SK-N-SH treated with all-trans-retinoic acid at 6 μM for 48 hours (cell line): ENCODE measurements around the gene DOP1A.

ENCODE experiments used
- CSDC2 ChIP-seq: fragments of 250-450 bp; sonication (Bioruptor Pico); IDR thresholded peaks from 2 replicates; pipeline ENCODE4 v1.5.0; 2020; ENCODE audit warnings: mild to moderate bottlenecking, moderate library complexity
- GLIS3 ChIP-seq: fragments of 250-450 bp; sonication (Bioruptor Pico); IDR thresholded peaks from 2 replicates; pipeline ENCODE4 v1.5.0; 2020; ENCODE audit warnings: mild to moderate bottlenecking, moderate library complexity
- TOX ChIP-seq: fragments of 250-450 bp; sonication (Bioruptor Pico); IDR thresholded peaks from 2 replicates; pipeline ENCODE4 v1.8.0; 2021; ENCODE audit warnings: mild to moderate bottlenecking, moderate library complexity, borderline replicate concordance
- ZC3H10 ChIP-seq: fragments of 250-450 bp; sonication (Bioruptor Pico); IDR thresholded peaks from 2 replicates; pipeline ENCODE4 v1.5.1; 2021; ENCODE audit warnings: mild to moderate bottlenecking, moderate library complexity
- ZFP3 ChIP-seq: fragments of 250-450 bp; sonication (Bioruptor Pico); IDR thresholded peaks from 2 replicates; pipeline ENCODE4 v1.5.0; 2020; ENCODE audit warnings: mild to moderate bottlenecking, moderate library complexity
- ZNF565 ChIP-seq: fragments of 450-650 bp; formaldehyde crosslinking; conservative IDR thresholded peaks from 2 replicates; pipeline ENCODE4 v1.5.0; 2020; ENCODE audit warnings: low read depth, mild to moderate bottlenecking, moderate library complexity
- ZNF70 ChIP-seq: fragments of 450-650 bp; formaldehyde crosslinking; IDR thresholded peaks from 2 replicates; pipeline ENCODE4 v1.5.0; 2020; ENCODE audit warnings: mild to moderate bottlenecking, moderate library complexity
- TF ChIP-seq, protein P1 (sequence below): fragments of 250-450 bp; sonication (Bioruptor Pico); IDR thresholded peaks from 2 replicates; pipeline ENCODE4 v1.8.0; 2020; ENCODE audit warnings: mild to moderate bottlenecking, moderate library complexity, borderline replicate concordance
- TF ChIP-seq, protein P2 (sequence below): fragments of 250-450 bp; sonication (Bioruptor Pico); IDR thresholded peaks from 2 replicates; pipeline ENCODE4 v1.5.0; 2020; ENCODE audit warnings: mild to moderate bottlenecking, moderate library complexity

DNA sequence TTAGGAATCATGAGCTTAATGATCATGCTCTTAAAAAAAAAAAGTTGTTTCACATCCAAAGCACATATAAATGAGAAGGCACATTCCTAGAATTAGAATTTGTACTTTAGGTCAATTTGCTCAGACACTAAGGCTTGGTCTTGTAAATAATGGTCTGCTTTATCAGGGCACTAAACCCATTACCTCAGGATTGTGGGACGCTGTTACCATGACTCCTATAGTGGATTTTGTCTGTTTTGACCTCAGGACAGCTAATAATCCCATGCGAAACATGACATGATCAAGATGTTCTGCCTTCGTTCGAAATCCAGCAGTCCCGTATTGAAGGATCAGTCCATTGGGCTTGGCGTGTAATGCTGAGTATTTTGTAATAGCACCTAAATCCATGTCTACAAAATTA is 123.2 kb downstream of the DOP1A start:
- TF ChIP-seq ZFP3 (CRISPR knock-in tag) (no peak), CSDC2 (CRISPR knock-in tag) (no peak), TOX (no peak), GLIS3 (CRISPR knock-in tag) (no peak), ZC3H10 (CRISPR knock-in tag) (no peak), ZNF70 (no peak), ZNF565 (CRISPR knock-in tag) (no peak)
- TF ChIP-seq, protein P1, sequence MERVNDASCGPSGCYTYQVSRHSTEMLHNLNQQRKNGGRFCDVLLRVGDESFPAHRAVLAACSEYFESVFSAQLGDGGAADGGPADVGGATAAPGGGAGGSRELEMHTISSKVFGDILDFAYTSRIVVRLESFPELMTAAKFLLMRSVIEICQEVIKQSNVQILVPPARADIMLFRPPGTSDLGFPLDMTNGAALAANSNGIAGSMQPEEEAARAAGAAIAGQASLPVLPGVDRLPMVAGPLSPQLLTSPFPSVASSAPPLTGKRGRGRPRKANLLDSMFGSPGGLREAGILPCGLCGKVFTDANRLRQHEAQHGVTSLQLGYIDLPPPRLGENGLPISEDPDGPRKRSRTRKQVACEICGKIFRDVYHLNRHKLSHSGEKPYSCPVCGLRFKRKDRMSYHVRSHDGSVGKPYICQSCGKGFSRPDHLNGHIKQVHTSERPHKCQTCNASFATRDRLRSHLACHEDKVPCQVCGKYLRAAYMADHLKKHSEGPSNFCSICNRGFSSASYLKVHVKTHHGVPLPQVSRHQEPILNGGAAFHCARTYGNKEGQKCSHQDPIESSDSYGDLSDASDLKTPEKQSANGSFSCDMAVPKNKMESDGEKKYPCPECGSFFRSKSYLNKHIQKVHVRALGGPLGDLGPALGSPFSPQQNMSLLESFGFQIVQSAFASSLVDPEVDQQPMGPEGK, result no peak
- TF ChIP-seq, protein P2, sequence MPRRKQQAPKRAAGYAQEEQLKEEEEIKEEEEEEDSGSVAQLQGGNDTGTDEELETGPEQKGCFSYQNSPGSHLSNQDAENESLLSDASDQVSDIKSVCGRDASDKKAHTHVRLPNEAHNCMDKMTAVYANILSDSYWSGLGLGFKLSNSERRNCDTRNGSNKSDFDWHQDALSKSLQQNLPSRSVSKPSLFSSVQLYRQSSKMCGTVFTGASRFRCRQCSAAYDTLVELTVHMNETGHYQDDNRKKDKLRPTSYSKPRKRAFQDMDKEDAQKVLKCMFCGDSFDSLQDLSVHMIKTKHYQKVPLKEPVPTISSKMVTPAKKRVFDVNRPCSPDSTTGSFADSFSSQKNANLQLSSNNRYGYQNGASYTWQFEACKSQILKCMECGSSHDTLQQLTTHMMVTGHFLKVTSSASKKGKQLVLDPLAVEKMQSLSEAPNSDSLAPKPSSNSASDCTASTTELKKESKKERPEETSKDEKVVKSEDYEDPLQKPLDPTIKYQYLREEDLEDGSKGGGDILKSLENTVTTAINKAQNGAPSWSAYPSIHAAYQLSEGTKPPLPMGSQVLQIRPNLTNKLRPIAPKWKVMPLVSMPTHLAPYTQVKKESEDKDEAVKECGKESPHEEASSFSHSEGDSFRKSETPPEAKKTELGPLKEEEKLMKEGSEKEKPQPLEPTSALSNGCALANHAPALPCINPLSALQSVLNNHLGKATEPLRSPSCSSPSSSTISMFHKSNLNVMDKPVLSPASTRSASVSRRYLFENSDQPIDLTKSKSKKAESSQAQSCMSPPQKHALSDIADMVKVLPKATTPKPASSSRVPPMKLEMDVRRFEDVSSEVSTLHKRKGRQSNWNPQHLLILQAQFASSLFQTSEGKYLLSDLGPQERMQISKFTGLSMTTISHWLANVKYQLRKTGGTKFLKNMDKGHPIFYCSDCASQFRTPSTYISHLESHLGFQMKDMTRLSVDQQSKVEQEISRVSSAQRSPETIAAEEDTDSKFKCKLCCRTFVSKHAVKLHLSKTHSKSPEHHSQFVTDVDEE (CRISPR knock-in tag), result no peak
